ENCODE data around the gene CLSTN2. TPM values are rescaled to one million over a fixed set of nuclear protein-coding genes. Genes with fewer than 3 reads are reported as not detected.

The CLSTN2 gene
- total and polyA plus RNA-seq, 12 donors, result 0.67 to 17.8 (median 5.3) TPM

DNA sequence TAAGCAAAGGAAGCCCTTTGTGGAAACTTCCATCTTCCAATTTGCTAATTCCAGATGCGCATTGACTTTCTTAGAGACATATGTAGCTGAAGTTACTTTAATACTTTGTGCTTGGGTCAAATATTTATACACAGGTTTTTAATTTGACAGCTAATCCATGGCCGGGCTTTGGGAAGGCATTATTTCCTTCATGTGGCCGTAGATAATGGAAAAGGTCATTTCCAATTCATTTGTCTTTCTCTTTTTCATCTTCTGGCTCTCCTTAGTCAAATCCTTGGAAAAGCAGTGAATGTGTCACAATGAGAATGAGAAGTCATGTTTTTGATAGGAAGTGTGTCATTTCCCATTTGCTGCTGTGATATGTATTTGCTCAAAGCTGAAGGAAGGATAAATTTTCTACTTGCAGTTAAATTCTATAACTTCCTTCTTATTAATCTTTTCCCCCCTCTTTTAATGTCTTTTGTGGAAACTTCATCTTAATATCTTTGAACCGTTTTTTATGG, 323.3 kb downstream of the CLSTN2 start:
- intact Hi-C loops (cut with DNase I), result no loop called here
- 52 to 64% (median 53%) methylated on average over 4 of the region's 4 CpGs for WGBS, 4 donors
- DNase-seq, result no peak

DNA sequence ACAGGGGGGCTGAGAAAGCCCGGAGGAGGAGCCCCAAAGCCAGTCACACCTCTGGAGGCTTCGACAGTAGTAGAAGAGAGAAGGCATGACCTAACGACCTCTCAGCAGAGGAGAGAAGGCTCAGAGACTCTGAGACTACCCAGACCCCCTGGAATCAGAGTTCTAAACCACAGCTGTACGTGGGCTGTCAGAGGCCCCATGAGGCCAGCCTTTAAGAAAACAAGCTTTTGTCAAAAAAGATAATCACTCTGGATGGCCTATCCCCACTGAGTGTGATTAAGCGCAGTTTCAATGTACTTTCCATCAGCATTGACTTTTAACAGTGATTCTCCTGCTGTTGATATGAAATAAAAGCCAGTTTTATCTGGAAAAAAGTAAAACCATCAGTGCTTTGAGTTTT, 330.3 kb downstream of the CLSTN2 start:
- intact Hi-C loops (cut with DNase I), result no loop called here

More for the DNA sequence above, 323.3 kb downstream of the CLSTN2 start:
- Histone ChIP-seq H3K27me3 (no peaks in the 10 kb centered on the region), H3K36me3 (replicated peaks in 1 of 2) (no peaks in the 10 kb centered on the region), H3K9me3 (replicated peaks in 1 of 3) (no peaks in the 10 kb centered on the region), H3K4me3 (no peak overlapping the region), H3K27ac (no peak overlapping the region), H3K4me1 (replicated peaks in 1 of 2) (no peaks in the 10 kb centered on the region)
- TF ChIP-seq CTCF (IDR thresholded peaks at IDR 0.05), result no peak
- no peak for TF ChIP-seq POLR2A (IDR thresholded peaks at IDR 0.05)

DNA sequence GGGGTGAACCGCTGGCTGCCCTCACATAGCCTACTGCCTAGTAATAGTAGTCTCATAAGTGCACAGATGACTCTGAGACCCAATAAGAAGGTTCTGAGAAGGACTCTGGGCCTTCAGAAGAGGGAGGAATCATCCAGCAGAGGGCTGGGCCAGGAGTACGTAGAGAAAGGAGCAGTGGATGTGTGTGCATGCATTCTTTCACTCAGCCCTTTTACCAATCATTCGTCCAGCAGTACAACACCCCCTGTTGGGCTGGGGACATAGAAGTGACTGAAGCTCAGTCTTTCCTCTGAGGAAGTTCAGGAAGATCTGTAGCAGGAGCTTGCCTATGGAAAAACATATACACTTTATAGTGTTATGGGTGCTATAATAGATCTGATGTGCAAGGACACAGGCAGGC, 333.1 kb downstream of the CLSTN2 start:
- intact Hi-C loops (cut with DNase I), result no loop called here
- no peaks in the 10 kb centered on the region for H3K36me3 ChIP-seq (replicated peaks in 1 of 2)
- H3K27ac ChIP-seq, result no peak overlapping the region
- H3K4me3 ChIP-seq, result no peak overlapping the region
- H3K27me3 ChIP-seq, result no peaks in the 10 kb centered on the region
- H3K9me3 ChIP-seq (replicated peaks in 1 of 3), result no peaks in the 10 kb centered on the region
- no peak for DNase-seq
- TF ChIP-seq POLR2A (IDR thresholded peaks at IDR 0.05) (no peak), CTCF (IDR thresholded peaks at IDR 0.05) (no peak)
- WGBS, 4 donors, result 77 to 84% (median 81%) methylated on average over 3 of the region's 3 CpGs
- no peaks in the 10 kb centered on the region for H3K4me1 ChIP-seq (replicated peaks in 1 of 2)

More for the DNA sequence above, 330.3 kb downstream of the CLSTN2 start:
- TF ChIP-seq CTCF (IDR thresholded peaks at IDR 0.05) (no peak), POLR2A (IDR thresholded peaks at IDR 0.05) (no peak)
- 73 to 89% (median 77%) methylated on average over 5 of the region's 5 CpGs for WGBS, 4 donors
- H3K9me3 ChIP-seq (replicated peaks in 1 of 3), result no peaks in the 10 kb centered on the region
- H3K4me3 ChIP-seq, result no peak overlapping the region
- no peaks in the 10 kb centered on the region for H3K36me3 ChIP-seq (replicated peaks in 1 of 2)
- H3K4me1 ChIP-seq (replicated peaks in 1 of 2), result no peaks in the 10 kb centered on the region
- no peaks in the 10 kb centered on the region for H3K27me3 ChIP-seq
- H3K27ac ChIP-seq, result no peak overlapping the region
- no peak for DNase-seq

GRCh38 chr3:140268610-140269009, 333.6 kb downstream of the CLSTN2 start:
- no peaks in the 10 kb centered on the region for H3K4me1 ChIP-seq (replicated peaks in 1 of 2)
- H3K4me3 ChIP-seq, result no peak overlapping the region
- H3K9me3 ChIP-seq (replicated peaks in 1 of 3), result no peaks in the 10 kb centered on the region
- H3K36me3 ChIP-seq (replicated peaks in 1 of 2), result no peaks in the 10 kb centered on the region
- no peak for TF ChIP-seq POLR2A (IDR thresholded peaks at IDR 0.05)
- no peak for TF ChIP-seq CTCF (IDR thresholded peaks at IDR 0.05)
- intact Hi-C loops (cut with DNase I), result no loop called here
- DNase-seq, result no peak
- H3K27ac ChIP-seq, result no peak overlapping the region
- no peaks in the 10 kb centered on the region for H3K27me3 ChIP-seq
- WGBS, 4 donors, result 91 to 100% (median 94%) methylated on average over 2 of the region's 2 CpGs
